Tibial artery (tissue), 4 donors: ENCODE data around the gene PALLD.
A peak's percentile ranks its signal among the peaks of the same experiment; 100 is the strongest.

Experiments
- DNase-seq, 2 donors: peaks; one replicate each; pipeline ENCODE4 v3.0.0-alpha.2; 2019
- H3K27ac ChIP-seq, 2 donors: fragments of 200-600 bp; sonication (generic) in 1 of 2; 1 replicate in 1 of 2; 2 replicates in 1 of 2; pipeline ENCODE4 v1.5.1; 2018 to 2019; ENCODE audit warnings: mild to moderate bottlenecking in 1 of 2
- H3K27me3 ChIP-seq, 2 donors: fragments of 200-600 bp; sonication (generic) in 1 of 2; one replicate each; pipeline versions ENCODE4 v1.5.1 to v1.6.0; 2016 to 2019
- H3K36me3 ChIP-seq, 3 donors: fragments of 200-600 bp; sonication (generic) in 2 of 3; one replicate each; pipeline ENCODE4 v1.5.1; 2016 to 2019; ENCODE audit warnings: mild to moderate bottlenecking in 2 of 3
- H3K4me1 ChIP-seq, 4 donors: fragments of 200-600 bp; sonication (generic) in 2 of 4; 1 replicate in 3 of 4; 2 replicates in 1 of 4; pipeline ENCODE4 v1.5.1; 2016 to 2019
- H3K4me3 ChIP-seq, 2 donors: fragments of 200-600 bp; sonication (generic) in 1 of 2; 1 replicate in 1 of 2; 2 replicates in 1 of 2; pipeline ENCODE4 v1.5.1; 2018 to 2019; ENCODE audit warnings: mild to moderate bottlenecking in 2 of 2
- H3K9me3 ChIP-seq, 3 donors: fragments of 200-600 bp; sonication (generic) in 1 of 3; one replicate each; pipeline ENCODE4 v1.5.1; 2016 to 2019
- CTCF ChIP-seq, 2 experiments: fragments of 200-600 bp in 1 of 2; fragments of 450-650 bp in 1 of 2; IDR thresholded peaks; one replicate each; pipeline ENCODE4 v1.5.1; 2017 to 2019; ENCODE audit warnings: antibody characterized with exemption in 2 of 2, mild to moderate bottlenecking in 1 of 2, moderate library complexity in 1 of 2
- intact Hi-C: fragments of 100-400 bp; cut with DNase I; formaldehyde crosslinking; loops from one replicate; pipeline ENCODE4 v1.15.0; 2023; ENCODE audit warnings: low total_unique reads

Gene PALLD

GRCh38 chr4:168594121-168594520 is 97.3 kb downstream of the PALLD start:
- TF ChIP-seq CTCF (IDR thresholded peaks at IDR 0.05): no peak
- DNase-seq: no peak
- Histone ChIP-seq H3K4me3 (no peak overlapping the region), H3K27ac (no peak overlapping the region), H3K27me3 (no peaks in the 10 kb centered on the region), H3K4me1 (peaks cover 0 to 5% (median 0%) of the 10 kb centered on the region in 4 donors), H3K36me3 (no peaks in the 10 kb centered on the region), H3K9me3 (no peaks in the 10 kb centered on the region)
- intact Hi-C loops: no loop called here

DNA sequence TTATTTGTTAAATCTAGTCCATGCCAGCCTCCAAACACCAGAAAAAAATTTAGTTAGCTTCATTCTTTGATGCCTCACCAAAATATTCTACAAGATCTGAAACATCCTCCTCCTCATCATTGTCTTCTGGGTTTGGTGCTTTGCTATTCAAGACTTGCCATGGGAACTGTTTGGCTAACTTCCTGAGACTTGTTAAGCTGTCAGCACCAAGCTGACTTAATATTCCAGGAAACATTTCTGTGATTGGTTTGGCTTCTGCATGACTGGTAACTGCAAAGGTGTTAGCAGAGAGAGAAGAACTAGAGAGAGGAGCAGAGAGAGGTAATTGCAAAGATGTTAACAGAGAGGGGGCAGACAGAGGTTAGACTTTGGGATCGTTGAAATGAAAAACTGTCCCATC is 101.3 kb downstream of the PALLD start:
- H3K27me3 ChIP-seq: no peaks in the 10 kb centered on the region
- TF ChIP-seq CTCF (IDR thresholded peaks at IDR 0.05): no peak
- H3K27ac ChIP-seq: no peak overlapping the region
- no peak overlapping the region for H3K4me3 ChIP-seq
- H3K36me3 ChIP-seq: no peaks in the 10 kb centered on the region
- intact Hi-C loops: no loop called here
- peaks cover 0 to 5% (median 2%) of the 10 kb centered on the region in 4 donors for H3K4me1 ChIP-seq
- DNase-seq: no peak
- no peaks in the 10 kb centered on the region for H3K9me3 ChIP-seq

DNA sequence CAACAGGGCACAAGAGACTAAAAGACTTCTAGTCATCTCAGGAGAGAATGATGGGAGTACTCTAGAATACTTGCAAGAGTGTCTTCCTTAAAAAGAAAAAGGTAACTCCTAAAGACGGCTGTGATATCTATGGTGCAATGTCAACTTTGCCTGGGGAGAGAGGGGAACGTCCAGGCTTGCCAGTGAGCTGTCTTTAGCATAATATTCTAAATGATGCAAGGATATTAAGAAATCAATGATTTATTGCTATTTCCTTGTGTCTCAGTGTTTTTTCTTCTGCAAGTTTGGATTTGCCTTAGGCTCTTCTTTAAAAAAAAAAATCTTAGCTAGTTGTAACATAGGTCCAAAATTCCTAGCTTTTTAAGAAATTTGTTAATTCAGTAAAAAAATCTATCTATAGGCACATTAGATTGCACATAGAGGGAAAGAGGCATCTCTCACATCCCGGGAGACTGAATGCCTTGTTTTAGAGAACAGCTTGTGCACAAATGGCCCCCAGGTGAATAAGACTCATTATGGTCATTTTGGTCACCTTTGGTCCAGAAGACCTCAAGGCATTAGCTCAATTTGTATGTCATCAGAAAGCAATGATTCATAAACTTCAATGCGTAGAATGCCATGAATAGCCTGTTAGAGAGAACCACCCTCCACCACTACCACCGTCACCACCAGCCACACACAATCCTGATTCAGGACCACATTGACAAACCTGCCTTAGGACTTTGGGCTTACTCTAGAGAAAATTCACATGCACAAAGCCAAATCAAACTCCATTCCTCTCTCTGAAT is 104.1 kb downstream of the PALLD start:
- H3K27ac ChIP-seq: no peak overlapping the region

DNA sequence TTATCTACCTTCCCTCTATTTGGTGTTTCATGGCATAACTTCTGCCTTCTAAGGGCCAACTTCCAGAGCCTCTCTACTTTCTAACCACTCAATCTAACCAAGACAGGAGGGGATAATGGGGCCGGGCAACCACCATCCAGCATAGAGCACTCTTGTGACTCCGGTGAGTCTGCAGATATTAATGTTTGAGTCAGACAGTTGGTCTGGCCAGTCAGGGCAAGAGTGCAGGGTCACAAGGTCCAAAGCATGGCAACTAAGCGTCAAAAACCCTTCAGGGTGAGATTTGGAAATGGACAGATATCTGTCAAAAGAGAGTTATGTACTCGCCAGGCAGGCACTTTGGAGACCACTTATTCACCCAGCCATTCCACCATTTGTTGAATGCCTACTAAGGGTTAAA is 105.0 kb downstream of the PALLD start:
- no peak for DNase-seq
- Histone ChIP-seq H3K27me3 (no peaks in the 10 kb centered on the region), H3K4me3 (no peak overlapping the region), H3K36me3 (no peaks in the 10 kb centered on the region), H3K9me3 (no peaks in the 10 kb centered on the region), H3K27ac (no peak overlapping the region), H3K4me1 (peaks cover 0 to 20% (median 9%) of the 10 kb centered on the region in 4 donors)
- intact Hi-C loops: no loop called here
- no peak for TF ChIP-seq CTCF (IDR thresholded peaks at IDR 0.05)

More for the DNA sequence above, 104.1 kb downstream of the PALLD start:
- no peak for TF ChIP-seq CTCF (IDR thresholded peaks at IDR 0.05)
- DNase-seq: no peak
- Histone ChIP-seq H3K27me3 (no peaks in the 10 kb centered on the region), H3K36me3 (no peaks in the 10 kb centered on the region), H3K4me1 (peaks cover 0 to 20% (median 9%) of the 10 kb centered on the region in 4 donors), H3K9me3 (no peaks in the 10 kb centered on the region), H3K4me3 (no peak overlapping the region)
- intact Hi-C loops: no loop called here

GRCh38 chr4:168604496-168605373 is 107.9 kb downstream of the PALLD start:
- intact Hi-C loops: no loop called here
- no peak for TF ChIP-seq CTCF (IDR thresholded peaks at IDR 0.05)
- Histone ChIP-seq H3K36me3 (no peaks in the 10 kb centered on the region), H3K4me1 (peaks cover 0 to 20% (median 7%) of the 10 kb centered on the region in 4 donors), H3K27me3 (no peaks in the 10 kb centered on the region), H3K9me3 (no peaks in the 10 kb centered on the region), H3K27ac (peak overlapping the region in 1 of 2 donors; percentile 40), H3K4me3 (no peak overlapping the region)
- DNase-seq: no peak
